Ovary (tissue), 9 donors: ENCODE results near the gene PNMA8C. TPM values are rescaled to one million over a fixed set of nuclear protein-coding genes. Genes with fewer than 3 reads are reported as not detected.
"Not testable (repeated sequence)": the region's sequence is repeated elsewhere in the genome, so short reads cannot be mapped to it uniquely, and the experiment has no call there.

Experiments used
- DNase-seq, 5 donors: peaks; one replicate each; pipeline ENCODE4 v3.0.0-alpha.2; 2019 to 2020
- H3K27ac ChIP-seq, 2 donors: fragments of 200-600 bp; one replicate each; pipeline versions ENCODE4 v1.5.1 to v1.8.0; 2019 to 2022
- H3K27me3 ChIP-seq: fragments of 200-600 bp; one replicate; pipeline ENCODE4 v1.8.0; 2022
- H3K36me3 ChIP-seq: fragments of 200-600 bp; sonication (generic); one replicate; pipeline ENCODE4 v1.5.1; 2019
- H3K4me1 ChIP-seq: one replicate; pipeline ENCODE4 v1.8.1; 2013; ENCODE audit warnings: mild to moderate bottlenecking, moderate library complexity; ENCODE audit not compliant: insufficient read depth
- H3K4me3 ChIP-seq: fragments of 200-600 bp; sonication (generic); one replicate; pipeline ENCODE4 v1.5.1; 2017
- H3K9me3 ChIP-seq, 2 donors: fragments of 200-600 bp in 1 of 2; sonication (generic) in 1 of 2; one replicate each; pipeline versions ENCODE4 v1.5.1 to v1.8.1; 2013 to 2019; ENCODE audit warnings: mild to moderate bottlenecking in 1 of 2, moderate library complexity in 1 of 2
- EP300 ChIP-seq: sonication (generic); formaldehyde crosslinking; IDR thresholded peaks from one replicate; pipeline ENCODE4 v1.6.1; 2017; ENCODE audit warnings: antibody characterized with exemption
- POLR2A ChIP-seq: fragments of 450-650 bp; IDR thresholded peaks from one replicate; pipeline ENCODE4 v1.6.1; 2017; ENCODE audit warnings: antibody characterized with exemption, mild to moderate bottlenecking, moderate library complexity
- WGBS, 3 donors: extraction: QIAGEN DNeasy Blood & Tissue Kit in 1 of 3; methylation state at CpG; one replicate each; pipeline versions ENCODE4 v1.1.5 to v1.1.7; 2013 to 2017; 5-methylcytosine and 5-hydroxymethylcytosine counted together
- intact Hi-C, 4 donors: fragments of 100-400 bp; cut with DNase I; formaldehyde crosslinking; loops; one replicate each; pipeline versions ENCODE4 v1.11.0 to v1.15.1; 2022 to 2023
- polyA plus RNA-seq, 2 donors: library from polyadenylated mRNA; stranded (reverse); fragments of 200-250 nt in 1 of 2; fragments of 350-450 nt in 1 of 2; fragmentation: Illumina TruSeq in 1 of 2; extraction: RNeasy Lipid Tissue Mini Kit (QIAGEN cat#74804) in 1 of 2; gene quantifications; one replicate each; pipeline ENCODE4 v1.2.3, GENCODE V29; 2013 to 2014
- total RNA-seq, 7 donors: library from RNA; depleted of rRNA in 2 of 7; stranded (reverse); fragments of >200 nt in 2 of 7; fragmentation: NEBNext Ultra II Directional in 3 of 7; extraction: Animal tissue kit (Norgen Biotek cat#: 25700) in 3 of 7; gene quantifications; one replicate each; pipeline versions ENCODE4 v1.1.0 to v1.2.4, GENCODE V29; 2016 to 2023
- TF ChIP-seq, protein P1 (sequence below), 3 donors: fragments of 450-650 bp in 2 of 3; fragments of 200-600 bp in 1 of 3; IDR thresholded peaks; one replicate each; pipeline versions ENCODE4 v1.5.1 to v1.8.0; 2016 to 2022; ENCODE audit warnings: antibody characterized with exemption in 3 of 3, mild to moderate bottlenecking in 1 of 3
- donor health status: DM: no; HTN: no; CAD: no; lungs with moderate emphysema.
- donor health status: DM: no; HTN: no; CAD: no.
- donor health status: Bipolar disorder and iron deficiency.
- donor health status: DM: yes; HTN: yes; CAD: no.
- donor health status: DM: no; HTN: no; CAD: no.
- donor health status: DM: yes; HTN: yes; CAD: no.

The PNMA8C gene
- total and polyA plus RNA-seq, 9 donors = 0.15 to 0.82 (median 0.35) TPM; not detected in 1

DNA sequence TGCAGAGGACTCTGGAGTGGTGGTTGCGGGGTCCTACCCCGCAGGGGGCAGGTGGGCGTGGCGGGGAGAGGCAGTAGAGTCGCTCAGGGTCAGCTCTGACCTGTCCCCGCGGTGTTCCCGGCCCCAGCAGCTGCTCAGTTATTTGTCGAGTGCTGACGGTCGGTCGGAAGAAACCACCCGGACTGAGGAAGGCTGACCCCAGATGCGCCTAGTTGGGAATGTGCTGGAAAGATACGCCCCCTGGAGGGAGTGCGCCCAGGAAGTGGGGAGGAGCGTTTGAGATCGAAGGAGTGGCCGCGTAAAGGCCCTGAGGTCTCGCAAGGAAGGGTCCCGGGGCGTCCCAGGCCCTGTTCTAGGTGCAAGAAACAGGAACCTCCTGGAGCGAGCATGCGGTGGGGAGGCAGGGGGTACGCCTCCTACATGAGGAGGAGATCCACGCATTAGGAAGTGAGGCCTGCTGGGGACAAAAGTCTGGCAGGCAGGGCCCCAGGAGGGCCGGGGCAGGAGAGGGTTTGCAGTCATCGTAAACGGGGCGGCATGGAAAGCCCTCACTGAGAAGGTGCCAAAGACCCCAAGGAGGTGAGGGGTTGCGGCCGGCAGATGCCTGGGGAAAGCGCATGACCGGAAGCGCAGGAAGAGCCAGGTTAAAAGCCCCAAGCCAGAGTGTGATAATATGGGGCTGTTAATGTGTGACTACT is 24.5 kb downstream of the PNMA8C start:
- H3K27ac ChIP-seq = peak overlapping the region; percentile 74 to 78
- peak overlapping the region; percentile 41 for H3K4me3 ChIP-seq
- no peaks in the 10 kb centered on the region for H3K36me3 ChIP-seq
- H3K9me3 ChIP-seq = no peaks in the 10 kb centered on the region
- 1 to 3% (median 1%) methylated on average over 36 of the region's 36 CpGs for WGBS, 3 donors
- H3K27me3 ChIP-seq = no peaks in the 10 kb centered on the region
- H3K4me1 ChIP-seq = peaks cover 20% of the 10 kb centered on the region
- peak; percentile 64 to 82 (median 74) for DNase-seq
- intact Hi-C loops = loop anchor here in 2 of 4 donors (2.0 kb wide), 2 partner anchors 83 to 85 kb away; no protein-coding TSS in a partner anchor
- TF ChIP-seq, protein P1, sequence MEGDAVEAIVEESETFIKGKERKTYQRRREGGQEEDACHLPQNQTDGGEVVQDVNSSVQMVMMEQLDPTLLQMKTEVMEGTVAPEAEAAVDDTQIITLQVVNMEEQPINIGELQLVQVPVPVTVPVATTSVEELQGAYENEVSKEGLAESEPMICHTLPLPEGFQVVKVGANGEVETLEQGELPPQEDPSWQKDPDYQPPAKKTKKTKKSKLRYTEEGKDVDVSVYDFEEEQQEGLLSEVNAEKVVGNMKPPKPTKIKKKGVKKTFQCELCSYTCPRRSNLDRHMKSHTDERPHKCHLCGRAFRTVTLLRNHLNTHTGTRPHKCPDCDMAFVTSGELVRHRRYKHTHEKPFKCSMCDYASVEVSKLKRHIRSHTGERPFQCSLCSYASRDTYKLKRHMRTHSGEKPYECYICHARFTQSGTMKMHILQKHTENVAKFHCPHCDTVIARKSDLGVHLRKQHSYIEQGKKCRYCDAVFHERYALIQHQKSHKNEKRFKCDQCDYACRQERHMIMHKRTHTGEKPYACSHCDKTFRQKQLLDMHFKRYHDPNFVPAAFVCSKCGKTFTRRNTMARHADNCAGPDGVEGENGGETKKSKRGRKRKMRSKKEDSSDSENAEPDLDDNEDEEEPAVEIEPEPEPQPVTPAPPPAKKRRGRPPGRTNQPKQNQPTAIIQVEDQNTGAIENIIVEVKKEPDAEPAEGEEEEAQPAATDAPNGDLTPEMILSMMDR (IDR thresholded peaks at IDR 0.05) = no peak
- peak; percentile 26 for TF ChIP-seq POLR2A

DNA sequence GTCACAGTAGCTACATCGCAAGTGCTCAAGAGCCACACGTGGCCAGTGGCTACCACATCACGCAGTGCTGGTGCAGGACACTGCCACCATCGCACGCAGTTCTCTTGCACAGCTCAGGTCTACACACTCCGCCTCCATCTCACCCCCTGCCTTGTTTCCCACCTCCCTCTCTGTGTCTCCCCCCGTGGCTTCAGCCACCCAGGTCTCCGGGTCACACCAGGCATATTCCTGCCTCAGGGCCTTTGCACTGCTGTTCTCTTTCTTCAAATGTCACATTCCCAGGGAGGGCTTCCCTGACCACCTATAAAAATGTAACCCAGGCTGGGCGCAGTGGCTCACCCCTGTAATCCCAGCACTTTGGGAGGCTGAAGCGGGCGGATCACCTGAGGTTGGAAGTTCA is 26.0 kb downstream of the PNMA8C start:
- DNase-seq = peak in 2 of 5 donors; percentile 41 to 43
- intact Hi-C loops = no loop called here
- H3K9me3 ChIP-seq = no peaks in the 10 kb centered on the region
- H3K4me1 ChIP-seq = peaks cover 13% of the 10 kb centered on the region
- H3K36me3 ChIP-seq = no peaks in the 10 kb centered on the region
- 86 to 91% (median 88%) methylated on average over 11 of the region's 11 CpGs for WGBS, 3 donors
- TF ChIP-seq EP300 (no peak), POLR2A (no peak)
- TF ChIP-seq, protein P1 (IDR thresholded peaks at IDR 0.05) = no peak
- no peaks in the 10 kb centered on the region for H3K27me3 ChIP-seq
- H3K4me3 ChIP-seq = no peak overlapping the region
- H3K27ac ChIP-seq = no peak overlapping the region

DNA sequence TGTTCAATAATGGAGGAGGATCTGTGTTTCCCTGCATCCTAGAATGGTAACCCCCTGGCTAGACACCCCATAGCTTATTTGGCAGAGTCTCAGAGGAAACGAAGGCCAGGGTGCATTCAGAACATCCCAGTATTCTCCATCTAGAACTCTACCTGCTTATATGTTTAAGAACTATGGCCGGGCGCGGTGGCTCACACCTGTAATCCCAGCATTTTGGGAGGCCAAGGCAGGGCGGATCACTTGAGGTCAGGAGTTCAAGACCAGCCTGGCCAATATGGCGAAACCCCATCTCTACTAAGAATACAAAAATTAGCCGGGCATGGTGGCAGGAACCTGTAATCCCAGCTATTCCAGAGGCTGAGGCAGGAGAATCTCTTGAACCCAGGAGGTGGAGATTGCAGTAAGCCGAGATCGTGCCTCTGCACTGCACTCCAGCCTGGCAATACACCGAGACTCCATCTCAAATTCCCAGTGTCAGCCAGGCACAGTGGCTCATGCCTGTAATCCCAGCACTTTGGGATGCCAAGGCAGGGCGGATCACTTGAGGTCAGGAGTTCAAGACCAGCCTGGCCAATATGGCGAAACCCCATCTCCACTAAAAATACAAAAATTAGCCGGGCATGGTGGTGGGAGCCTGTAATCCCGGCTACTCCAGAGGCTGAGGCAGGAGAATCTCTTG is 30.8 kb downstream of the PNMA8C start:
- intact Hi-C loops = loop anchor here in 3 of 4 donors (2.0 to 10.0 kb wide), 3 partner anchors 89 to 113 kb away; no protein-coding TSS in a partner anchor
- WGBS, 3 donors = 89 to 94% (median 92%) methylated on average over 14 of the region's 14 CpGs
- H3K27me3 ChIP-seq, H3K4me1 ChIP-seq, H3K9me3 ChIP-seq, H3K36me3 ChIP-seq, H3K4me3 ChIP-seq, H3K27ac ChIP-seq: not testable (repeated sequence)
- peak in 2 of 5 donors; percentile 11 to 30 for DNase-seq

DNA sequence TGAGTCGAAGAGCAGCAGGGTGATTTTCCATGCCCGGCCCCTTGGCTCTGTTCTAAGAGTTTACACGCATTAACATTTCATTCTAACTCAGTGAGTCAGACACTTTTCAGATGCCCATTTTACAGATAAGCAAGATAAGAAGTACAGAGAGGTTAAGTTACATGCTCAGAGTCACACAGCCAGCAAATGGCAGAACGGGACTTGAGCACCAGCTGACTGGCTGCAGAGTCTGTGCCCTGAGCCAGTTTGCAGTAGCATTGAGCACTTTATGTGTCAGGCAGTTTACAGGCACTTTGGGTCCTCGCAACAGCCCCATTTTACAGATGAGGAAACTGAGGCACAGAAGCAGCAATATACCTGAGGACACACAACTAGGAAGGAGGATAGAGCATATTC is 34.3 kb downstream of the PNMA8C start:
- DNase-seq = peak in 1 of 5 donors; percentile 16
- WGBS, 3 donors = 87 to 93% (median 88%) methylated on average over 5 of the region's 5 CpGs
- intact Hi-C loops = loop anchor here in 3 of 4 donors (5.0 to 10.0 kb wide), 3 partner anchors 110 to 117 kb away; no protein-coding TSS in a partner anchor
- TF ChIP-seq, protein P1 (IDR thresholded peaks at IDR 0.05) = no peak
- TF ChIP-seq POLR2A = no peak
- TF ChIP-seq EP300 = no peak
- peaks cover 2% of the 10 kb centered on the region for H3K4me1 ChIP-seq
- no peaks in the 10 kb centered on the region for H3K36me3 ChIP-seq
- no peak overlapping the region for H3K27ac ChIP-seq
- no peaks in the 10 kb centered on the region for H3K27me3 ChIP-seq
- no peak overlapping the region for H3K4me3 ChIP-seq
- H3K9me3 ChIP-seq = no peaks in the 10 kb centered on the region
